Measurements from ENCODE around the gene ELP2. TPM values are rescaled to one million over a fixed set of nuclear protein-coding genes. Genes with fewer than 3 reads are reported as not detected.

ELP2 gene
- total RNA-seq, 1 experiment from 2014 or later, result 137 TPM

GRCh38 chr18:36127836-36128529 is 1.7 kb upstream of the ELP2 start:
- Histone ChIP-seq H2BK12ac (ENCODE audit: insufficient read length, low read depth, low read length) (no peak overlapping the region), H3K23ac (ENCODE audit: insufficient read length, low read depth, low read length) (no peak overlapping the region), H3K9me3 (ENCODE audit: control insufficient read depth, low read depth, low read length) (no peaks in the 10 kb centered on the region), H3K14ac (ENCODE audit: insufficient read depth, low read length) (no peak overlapping the region), H3K18ac (ENCODE audit: insufficient read length, low read depth, low read length) (no peak overlapping the region), H3K79me1 (ENCODE audit: insufficient read depth, low read depth, low read length, poor library complexity, severe bottlenecking) (peaks cover 2% of the 10 kb centered on the region), H4K8ac (replicated peaks; ENCODE audit: insufficient read length, low read depth, low read length) (no peak overlapping the region), H4K5ac (ENCODE audit: insufficient read length, low read depth, low read length) (no peak overlapping the region), H3K4ac (ENCODE audit: low read depth, low read length) (no peak overlapping the region), H2BK15ac (ENCODE audit: low read depth, low read length) (no peak overlapping the region), H2BK120ac (ENCODE audit: low read depth, low read length, poor library complexity, severe bottlenecking) (no peak overlapping the region), H2BK5ac (ENCODE audit: insufficient read length, low read length) (no peak overlapping the region), H3K23me2 (ENCODE audit: insufficient read length, low read depth, low read length, poor library complexity, severe bottlenecking) (peaks cover 9% of the 10 kb centered on the region), H2AK5ac (ENCODE audit: insufficient read length, low read length) (no peak overlapping the region), H3T11ph (ENCODE audit: low read length) (no peak overlapping the region), H3K27me3 (ENCODE audit: insufficient read depth, low read length) (no peaks in the 10 kb centered on the region), H3K9ac (ENCODE audit: extremely low read depth, insufficient read length, low read length) (peak overlapping the region; percentile 60), H2BK20ac (ENCODE audit: low read depth, low read length, poor library complexity, severe bottlenecking) (no peak overlapping the region), H3K56ac (ENCODE audit: insufficient read length, low read depth, low read length) (no peak overlapping the region), H2AFZ (ENCODE audit: low read length) (no peak overlapping the region), H3K4me1 (ENCODE audit: insufficient read depth, low read length) (peaks cover 5% of the 10 kb centered on the region; the same call in 1 of the 2 replicates), H3K27ac (ENCODE audit: insufficient read length, low read depth, low read length) (no peak overlapping the region), H3K79me2 (ENCODE audit: insufficient read depth, low read length) (peaks cover 29% of the 10 kb centered on the region), H4K91ac (ENCODE audit: insufficient read length, low read depth, low read length) (no peak overlapping the region), H3K4me2 (ENCODE audit: insufficient read depth, insufficient read length, low read length) (peak overlapping the region; percentile 88), H4K20me1 (ENCODE audit: control insufficient read depth, insufficient read depth, insufficient read length) (no peaks in the 10 kb centered on the region)
- no peaks in the 10 kb centered on the region; the same call in 1 of the 2 replicates for H3K27me3 Mint-ChIP-seq (ENCODE audit: low read depth)
- no peak for TF ChIP-seq CTCF (conservative IDR thresholded peaks at IDR 0.05)
- H3K9me3 Mint-ChIP-seq, result no peaks in the 10 kb centered on the region; a peak in 1 of 5 replicates
- peaks cover 28 to 34% of the 10 kb centered on the region in 2 experiments for H3K4me1 Mint-ChIP-seq
- WGBS (ENCODE audit: extremely low coverage, insufficient read length, low lambda C conversion rate), result no CpG with 5 or more reads among the region's 15 CpGs
- peak overlapping the region; percentile 95 to 96 for H3K4me3 Mint-ChIP-seq
- H3K36me3 Mint-ChIP-seq (ENCODE audit: insufficient read depth in 1 of 3, low read depth in 3 of 3), result peaks cover 6 to 45% (median 42%) of the 10 kb centered on the region in 3 experiments; a peak in 6 of 7 replicates
- H3K27ac Mint-ChIP-seq, result peak overlapping the region in 2 of 3 experiments; percentile 52 to 57; a peak in 1 of 7 replicates
- no peak for DNase-seq
